ENCODE results near the gene KCNMA1.

Gene KCNMA1

GRCh38 chr10:77482072-77482471 is 155.5 kb downstream of the KCNMA1 start:
- no peak for TF ChIP-seq ZFX (IDR thresholded peaks at IDR 0.05; ENCODE audit: borderline replicate concordance)
- TF ChIP-seq CTCF (IDR thresholded peaks at IDR 0.05), result no peak
- H3K27ac ChIP-seq, result no peak overlapping the region

DNA sequence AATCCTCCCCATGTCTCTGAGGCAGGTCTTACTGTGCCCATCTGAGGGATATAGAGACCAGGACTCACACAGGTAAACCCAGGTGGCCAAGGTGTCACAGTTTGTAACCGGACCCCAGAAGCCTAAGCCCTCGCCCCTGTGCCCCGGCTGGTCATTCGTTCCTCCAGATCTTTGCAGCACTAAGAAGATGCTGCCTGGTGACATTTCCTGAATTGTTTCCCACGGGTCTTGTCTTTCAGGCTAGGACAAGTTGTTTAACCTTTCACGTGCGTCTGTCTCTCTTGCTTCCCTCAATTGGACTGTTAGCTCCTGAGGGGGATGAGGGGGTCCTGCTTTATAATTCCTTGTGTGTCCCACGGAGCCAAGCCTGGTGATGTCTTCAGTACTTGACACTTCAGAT is 158.0 kb downstream of the KCNMA1 start:
- no peak for TF ChIP-seq ZFX (IDR thresholded peaks at IDR 0.05; ENCODE audit: borderline replicate concordance)
- no peak for TF ChIP-seq CTCF (IDR thresholded peaks at IDR 0.05)
- no peak overlapping the region for H3K27ac ChIP-seq

- no peak overlapping the region for H3K27ac ChIP-seq
- TF ChIP-seq ZFX (IDR thresholded peaks at IDR 0.05; ENCODE audit: borderline replicate concordance) (no peak), CTCF (IDR thresholded peaks at IDR 0.05) (no peak)
These were observed 158.6 kb downstream of the KCNMA1 start for GRCh38 chr10:77478962-77479359.

DNA sequence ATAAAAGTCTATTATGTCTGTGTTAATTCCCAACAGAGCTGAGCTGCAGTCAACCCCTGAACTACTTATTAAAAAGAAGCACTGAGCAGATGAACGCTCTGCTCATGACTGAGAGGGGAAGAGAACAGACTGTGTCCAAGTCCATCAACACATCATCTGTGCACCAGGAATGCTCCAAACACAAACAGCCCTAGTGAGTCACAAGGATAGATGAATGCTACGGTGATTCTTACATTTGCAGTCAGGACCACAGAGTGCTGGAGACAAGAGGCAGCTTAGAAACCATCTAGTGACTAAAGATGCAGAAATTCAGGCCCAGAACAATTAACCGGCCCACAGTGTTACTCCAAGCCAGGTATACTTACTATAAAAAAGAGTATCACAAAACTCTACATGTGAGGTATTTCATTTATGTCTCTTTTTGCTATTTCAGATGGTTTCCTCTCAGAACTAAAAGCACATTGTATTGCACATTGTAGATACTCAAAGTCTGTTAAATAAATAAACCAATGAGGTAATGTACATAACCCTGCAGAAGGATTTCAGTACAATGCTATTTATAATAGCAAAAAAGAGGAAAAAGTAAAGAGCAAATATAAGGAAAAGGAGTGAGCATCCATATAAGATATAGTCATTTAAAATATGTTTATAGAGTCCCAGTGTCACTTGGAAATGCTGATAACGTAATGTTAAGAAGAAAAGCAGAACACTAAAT is 159.2 kb downstream of the KCNMA1 start:
- TF ChIP-seq CTCF (IDR thresholded peaks at IDR 0.05), result no peak
- TF ChIP-seq ZFX (IDR thresholded peaks at IDR 0.05; ENCODE audit: borderline replicate concordance), result no peak
- no peak overlapping the region for H3K27ac ChIP-seq

GRCh38 chr10:77475522-77475921 is 162.1 kb downstream of the KCNMA1 start:
- TF ChIP-seq CTCF (IDR thresholded peaks at IDR 0.05) (no peak), ZFX (IDR thresholded peaks at IDR 0.05; ENCODE audit: borderline replicate concordance) (no peak)
- H3K27ac ChIP-seq, result no peak overlapping the region

GRCh38 chr10:77474939-77475338 is 162.7 kb downstream of the KCNMA1 start:
- TF ChIP-seq CTCF (IDR thresholded peaks at IDR 0.05) (no peak), ZFX (IDR thresholded peaks at IDR 0.05; ENCODE audit: borderline replicate concordance) (no peak)

DNA sequence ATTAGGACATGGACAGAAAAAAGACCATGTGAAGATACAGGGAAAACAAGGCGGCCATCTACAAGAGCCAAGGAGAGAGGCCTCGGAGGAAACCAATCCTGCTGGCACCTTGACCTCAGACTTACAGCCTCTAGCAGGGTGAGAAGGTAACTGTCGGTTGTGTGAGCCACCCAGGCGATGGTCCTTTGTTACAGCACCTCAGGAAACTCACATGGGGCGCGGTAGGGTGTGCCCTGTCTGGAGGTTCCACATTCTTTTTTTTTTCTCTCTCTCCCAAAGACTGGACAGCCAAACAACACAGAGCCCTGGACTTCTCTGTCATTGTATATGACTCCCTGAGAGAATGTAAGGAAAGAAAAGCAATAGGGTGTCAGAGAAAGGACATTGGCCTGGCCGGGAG is 163.2 kb downstream of the KCNMA1 start:
- H3K27ac ChIP-seq, result no peak overlapping the region

More at GRCh38 chr10:77474939-77475338, 162.7 kb downstream of the KCNMA1 start:
- H3K27ac ChIP-seq, result no peak overlapping the region

More for the DNA sequence above, 163.2 kb downstream of the KCNMA1 start:
- TF ChIP-seq CTCF (IDR thresholded peaks at IDR 0.05) (no peak), ZFX (IDR thresholded peaks at IDR 0.05; ENCODE audit: borderline replicate concordance) (no peak)

Data from 22Rv1 (cell line).